H1 (cell line): ENCODE data around the gene UBC. TPM values are rescaled to one million over a fixed set of nuclear protein-coding genes. Genes with fewer than 3 reads are reported as not detected.

Source experiments
- CTCF ChIA-PET: fragments of 300-600 bp; sonication (Branson Sonifier 250); formaldehyde crosslinking; loops from one replicate; lab custom pipeline; 2021; ENCODE audit not compliant: partially characterized antibody; lab: Charles Lee
- POLR2A ChIA-PET: fragments of 300-600 bp; sonication (Branson Sonifier 250); formaldehyde crosslinking; loops from one replicate; lab custom pipeline; 2021; ENCODE audit warnings: inconsistent platforms; ENCODE audit not compliant: partially characterized antibody; lab: Charles Lee
- DNase-seq, 2 experiments: peaks; one replicate each; pipeline versions ENCODE4 v3.0.0 to v3.0.0-alpha.2; 2010 to 2022; ENCODE audit warnings: low spot score in 2 of 2, low read depth in 1 of 2, mixed read lengths in 1 of 2
- FAIRE-seq: peaks from 2 replicates; lab custom pipeline; 2011; peaks lifted over from hg19 to GRCh38; lab: Jason Lieb, UNC
- H2AFZ ChIP-seq: 2 replicates; pipeline ENCODE4 v1.8.1; 2012; ENCODE audit warnings: low read length, inconsistent platforms
- H2AK5ac ChIP-seq: 2 replicates; pipeline ENCODE4 v1.6.1; 2013; ENCODE audit warnings: low read depth, low read length
- H2BK120ac ChIP-seq: replicated peaks from 2 replicates; pipeline ENCODE3; 2013; ENCODE audit warnings: low read depth, low read length, inconsistent platforms
- H2BK12ac ChIP-seq: 2 replicates; pipeline ENCODE4 v1.6.1; 2013; ENCODE audit warnings: low read depth, low read length
- H2BK15ac ChIP-seq: 2 replicates; pipeline ENCODE4 v1.6.1; 2013; ENCODE audit warnings: low read length
- H2BK20ac ChIP-seq: 2 replicates; pipeline ENCODE4 v1.6.1; 2013; ENCODE audit warnings: low read length
- H2BK5ac ChIP-seq: 2 replicates; pipeline ENCODE4 v1.6.1; 2013; ENCODE audit warnings: low read depth, low read length
- H3K14ac ChIP-seq: 2 replicates; pipeline ENCODE4 v1.6.1; 2013; ENCODE audit warnings: inconsistent platforms; ENCODE audit not compliant: insufficient read length
- H3K18ac ChIP-seq: 2 replicates; pipeline ENCODE4 v1.6.1; 2013; ENCODE audit warnings: low read length; ENCODE audit errors: extremely low read depth
- H3K23ac ChIP-seq: 2 replicates; pipeline ENCODE4 v1.6.1; 2013; ENCODE audit warnings: inconsistent platforms; ENCODE audit not compliant: insufficient read length
- H3K23me2 ChIP-seq: 2 replicates; pipeline ENCODE4 v1.6.1; 2013; ENCODE audit warnings: low read depth, low read length
- H3K27ac ChIP-seq: 2 replicates; pipeline ENCODE4 v1.6.1; 2011; ENCODE audit warnings: low read depth, low read length, inconsistent platforms
- H3K27me3 ChIP-seq, 4 experiments: replicated peaks in 1 of 4; 1 replicate in 1 of 4; 2 replicates in 3 of 4; pipeline versions ENCODE4 v1.6.1 to v1.8.1; 2011 to 2013; ENCODE audit warnings: low read length in 3 of 4, mild to moderate bottlenecking in 3 of 4, inconsistent platforms in 2 of 4, mixed read lengths in 2 of 4, moderate library complexity in 1 of 4; ENCODE audit not compliant: control insufficient read depth in 3 of 4, insufficient read depth in 3 of 4; ENCODE audit errors: extremely low read depth in 1 of 4
- H3K36me3 ChIP-seq, 4 experiments: 2 replicates each; pipeline versions ENCODE4 v1.6.1 to v1.8.1; 2011 to 2013; ENCODE audit warnings: mild to moderate bottlenecking in 4 of 4, low read length in 3 of 4, moderate library complexity in 2 of 4, control low read depth in 1 of 4, inconsistent platforms in 1 of 4; ENCODE audit not compliant: insufficient read depth in 4 of 4, control insufficient read depth in 2 of 4
- H3K4ac ChIP-seq: replicated peaks from 2 replicates; pipeline ENCODE3; 2013; ENCODE audit warnings: low read length, low read depth, mixed read lengths, inconsistent platforms; ENCODE audit not compliant: insufficient read length
- H3K4me1 ChIP-seq, 4 experiments: replicated peaks in 1 of 4; 1 replicate in 1 of 4; 2 replicates in 3 of 4; pipeline versions ENCODE4 v1.6.1 to v1.8.1; 2011 to 2013; ENCODE audit warnings: low read length in 3 of 4, inconsistent platforms in 2 of 4, mixed read lengths in 1 of 4; ENCODE audit not compliant: insufficient read depth in 4 of 4, control insufficient read depth in 3 of 4
- H3K4me2 ChIP-seq, 2 experiments: 2 replicates each; pipeline versions ENCODE4 v1.6.1 to v1.8.1; 2011 to 2013; ENCODE audit warnings: low read depth in 2 of 2, low read length in 2 of 2, control low read depth in 1 of 2, inconsistent platforms in 1 of 2, mild to moderate bottlenecking in 1 of 2; ENCODE audit not compliant: insufficient read depth in 1 of 2
- H3K4me3 ChIP-seq, 4 experiments: fragments of 200-600, 300-600 bp in 1 of 4; sonication (generic), shearing (Covaris generic), sonication (Bioruptor Twin) in 1 of 4; 2 replicates each; pipeline versions ENCODE4 v1.5.1 to v1.8.1; 2011 to 2016; ENCODE audit warnings: low read length in 4 of 4, low read depth in 3 of 4, control low read depth in 2 of 4, inconsistent platforms in 2 of 4, mild to moderate bottlenecking in 2 of 4, mixed read lengths in 1 of 4, moderate library complexity in 1 of 4; ENCODE audit not compliant: insufficient read depth in 2 of 4; ENCODE audit errors: extremely low read depth in 1 of 4
- H3K56ac ChIP-seq: replicated peaks from 2 replicates; pipeline ENCODE3; 2013; ENCODE audit warnings: low read depth, mild to moderate bottlenecking, mixed read lengths, low read length, inconsistent platforms; ENCODE audit not compliant: insufficient read length
- H3K79me1 ChIP-seq: 2 replicates; pipeline ENCODE4 v1.6.1; 2013; ENCODE audit warnings: low read depth, low read length, control low read depth
- H3K79me2 ChIP-seq, 2 experiments: 2 replicates each; pipeline versions ENCODE4 v1.6.1 to v1.8.1; 2012 to 2013; ENCODE audit warnings: low read length in 2 of 2, mild to moderate bottlenecking in 2 of 2, inconsistent platforms in 1 of 2; ENCODE audit not compliant: insufficient read depth in 2 of 2, control insufficient read depth in 1 of 2
- H3K9ac ChIP-seq, 4 experiments: replicated peaks in 1 of 4; 1 replicate in 1 of 4; 2 replicates in 3 of 4; pipeline versions ENCODE4 v1.6.1 to v1.8.1; 2011 to 2013; ENCODE audit warnings: low read depth in 3 of 4, low read length in 3 of 4, control low read depth in 2 of 4, mild to moderate bottlenecking in 2 of 4, moderate library complexity in 2 of 4, inconsistent platforms in 1 of 4; ENCODE audit errors: extremely low read depth in 1 of 4
- H3K9me3 ChIP-seq, 2 experiments: 2 replicates each; pipeline versions ENCODE4 v1.6.1 to v1.8.1; 2012 to 2013; ENCODE audit warnings: mild to moderate bottlenecking in 2 of 2, moderate library complexity in 2 of 2, control low read depth in 1 of 2, inconsistent platforms in 1 of 2, low read depth in 1 of 2, low read length in 1 of 2, mixed read lengths in 1 of 2; ENCODE audit not compliant: insufficient read depth in 2 of 2
- H4K20me1 ChIP-seq, 2 experiments: replicated peaks in 1 of 2; 2 replicates each; pipeline versions ENCODE3 to v1.8.1; 2011 to 2013; ENCODE audit warnings: inconsistent platforms in 2 of 2, low read length in 2 of 2, mild to moderate bottlenecking in 1 of 2; ENCODE audit not compliant: insufficient read depth in 2 of 2, control insufficient read depth in 1 of 2
- H4K5ac ChIP-seq: 2 replicates; pipeline ENCODE4 v1.6.1; 2013; ENCODE audit warnings: low read length, low read depth, mixed read lengths, inconsistent platforms; ENCODE audit not compliant: insufficient read length
- H4K8ac ChIP-seq: 2 replicates; pipeline ENCODE4 v1.8.0; 2013; ENCODE audit warnings: mild to moderate bottlenecking, moderate library complexity, low read length, inconsistent platforms; ENCODE audit not compliant: insufficient read depth; ENCODE audit errors: extremely low read depth
- H4K91ac ChIP-seq: replicated peaks from 2 replicates; pipeline ENCODE3; 2013; ENCODE audit warnings: low read length, mixed read lengths, inconsistent platforms; ENCODE audit not compliant: insufficient read length
- ATF2 ChIP-seq: IDR thresholded peaks from 2 replicates; pipeline ENCODE4 v1.6.1; 2012; ENCODE audit warnings: low read length, inconsistent platforms
- BACH1 ChIP-seq: IDR thresholded peaks from 2 replicates; pipeline ENCODE4 v1.6.1; 2012; ENCODE audit warnings: low read length, improper control_type of control experiment
- CTCF ChIP-seq, 3 experiments: IDR thresholded peaks; 1 replicate in 2 of 3; 2 replicates in 1 of 3; pipeline versions ENCODE4 v1.5.1 to v1.6.1; 2011; ENCODE audit warnings: low read length in 3 of 3, mild to moderate bottlenecking in 3 of 3, inconsistent platforms in 2 of 3, low read depth in 1 of 3, moderate library complexity in 1 of 3; ENCODE audit not compliant: insufficient read depth in 1 of 3; ENCODE audit errors: control extremely low read depth in 1 of 3
- NANOG ChIP-seq: IDR thresholded peaks from 2 replicates; pipeline ENCODE4 v1.6.1; 2011; ENCODE audit warnings: low read length, low read depth, mild to moderate bottlenecking, inconsistent platforms; ENCODE audit not compliant: insufficient read depth, poor library complexity, severe bottlenecking
- NRF1 ChIP-seq: IDR thresholded peaks from 2 replicates; pipeline ENCODE4 v1.6.1; 2011; ENCODE audit warnings: mild to moderate bottlenecking, low read depth, low read length, improper control_type of control experiment
- POLR2A ChIP-seq, 2 experiments: IDR thresholded peaks; 1 replicate in 1 of 2; 2 replicates in 1 of 2; pipeline ENCODE4 v1.6.1; 2011; ENCODE audit warnings: low read depth in 2 of 2, low read length in 2 of 2, mild to moderate bottlenecking in 2 of 2; ENCODE audit errors: control extremely low read depth in 1 of 2
- SIX5 ChIP-seq: IDR thresholded peaks from 2 replicates; pipeline ENCODE4 v1.6.1; 2011; ENCODE audit warnings: mild to moderate bottlenecking, low read depth, low read length
- WGBS, 2 experiments: shearing (Covaris generic) in 1 of 2; methylation state at CpG; one replicate each; pipeline versions ENCODE4 v1.1.6 to v1.1.7; 2013 to 2015; ENCODE audit warnings: low lambda C conversion rate in 2 of 2, mixed read lengths in 2 of 2, inconsistent platforms in 1 of 2, low coverage in 1 of 2, missing lambda C conversion rate in 1 of 2; ENCODE audit not compliant: insufficient replicate concordance in 2 of 2, insufficient coverage in 1 of 2, insufficient read length in 1 of 2; ENCODE audit errors: extremely low coverage in 1 of 2, missing lambda C conversion rate in 1 of 2; 5-methylcytosine and 5-hydroxymethylcytosine counted together
- polyA plus RNA-seq, 7 experiments: library from polyadenylated mRNA; depleted of rRNA in 3 of 7; stranded (reverse) in 5 of 7; unstranded in 2 of 7; fragments of >200 nt in 5 of 7; fragments of 200-250 nt in 2 of 7; gene quantifications; 1 replicate in 5 of 7; 2 replicates in 1 of 7; 4 replicates in 1 of 7; pipeline versions ENCODE4 v1.2.1 to v1.2.3, GENCODE V29; 2011 to 2013; ENCODE audit warnings: missing spikeins in 2 of 7, mixed read lengths in 2 of 7
- total RNA-seq: library from RNA; stranded (reverse); fragmentation: NEBNext Ultra II Directional; extraction: Animal tissue kit (Norgen Biotek cat#: 25700); gene quantifications from 2 replicates; pipeline ENCODE4 v1.2.1, GENCODE V29; 2021

Gene UBC
- total and polyA plus RNA-seq, 2 of the 8 experiments (the other 6 are each of a cell fraction or from before 2014, with no cell fraction given): 559 to 749 TPM

- DNase-seq (peak; percentile 86 to 97), FAIRE-seq (no peak)
- Histone ChIP-seq H2BK20ac (no peak overlapping the region), H3K18ac (peak overlapping the region; percentile 89; the same call in 1 of the 2 replicates), H3K14ac (no peak overlapping the region), H3K23ac (no peak overlapping the region), H4K20me1 (peaks cover 9 to 10% of the 10 kb centered on the region in 2 experiments), H3K9me3 (no peaks in the 10 kb centered on the region), H2BK12ac (peak overlapping the region; percentile 88; the same call in 1 of the 2 replicates), H3K27ac (peak overlapping the region; percentile 92), H3K79me1 (no peaks in the 10 kb centered on the region), H2AFZ (0 out of 2 replicates have a peak overlapping the region, but pooled peaks have one; percentile 60), H4K91ac (peak overlapping the region; percentile 85), H2BK120ac (peak overlapping the region; percentile 70), H4K5ac (peak overlapping the region; percentile 79), H3K4me3 (peak overlapping the region; percentile 19 to 99 (median 36); a peak in 6 of 8 replicates), H3K4ac (peak overlapping the region; percentile 6), H3K27me3 (no peaks in the 10 kb centered on the region), H3K36me3 (peaks cover 6 to 15% (median 11%) of the 10 kb centered on the region in 4 experiments; a peak in 6 of 8 replicates), H3K56ac (no peak overlapping the region), H3K23me2 (peaks cover 15% of the 10 kb centered on the region), H3K4me1 (peaks cover 8 to 34% (median 24%) of the 10 kb centered on the region in 4 experiments; a peak in 6 of 7 replicates), H3K79me2 (peaks cover 8 to 21% of the 10 kb centered on the region in 2 experiments), H3K4me2 (peak overlapping the region; percentile 75 to 80), H2BK5ac (peak overlapping the region; percentile 93), H2AK5ac (peak overlapping the region; percentile 42; the same call in 1 of the 2 replicates), H2BK15ac (no peak overlapping the region), H4K8ac (no peak overlapping the region), H3K9ac (peak overlapping the region in 3 of 4 experiments; percentile 58 to 84 (median 60); a peak in 6 of 7 replicates)
- ChIA-PET POLR2A (interaction anchor here (0.7 to 11.9 kb wide), 11 partner anchors 8 to 132 kb away, joined by 3 to 250 read pairs (median 4); no protein-coding TSS in a partner anchor), CTCF (interaction anchor here (1.6 to 8.5 kb wide), 5 partner anchors 10 to 152 kb away, joined by 3 to 86 read pairs (median 8); no protein-coding TSS in a partner anchor)
- WGBS, 2 experiments: 2% methylated on average over 19 of the region's 19 CpGs; no CpG with 5 or more reads in 1 of the 2 experiments
- TF ChIP-seq NANOG (peak; percentile 29), SIX5 (no peak), BACH1 (peak; percentile 98), CTCF (IDR thresholded peaks at IDR 0.05; ENCODE audit: control extremely low read depth in 1 of 3, insufficient read depth in 1 of 3, low read depth in 1 of 3, low read length in 3 of 3) (no peak), ATF2 (peak; percentile 89; the same call in 1 of the 2 replicates), NRF1 (no peak), POLR2A (IDR thresholded peaks at IDR 0.05; ENCODE audit: control extremely low read depth in 1 of 2, low read depth in 2 of 2, low read length in 2 of 2) (peak in 1 of 2 experiments; percentile 67; a peak in 2 of 3 replicates)
Measured at GRCh38 chr12:124917135-124917840, 2.8 kb upstream of the UBC start.
